Ishikawa (cell line): ENCODE data around the gene TSG101.

Source experiments
- EP300 ChIP-seq: IDR thresholded peaks from 2 replicates; pipeline ENCODE4 v1.6.1; 2012; ENCODE audit warnings: borderline replicate concordance
- TAF1 ChIP-seq: IDR thresholded peaks from 2 replicates; pipeline ENCODE4 v1.6.1; 2012; ENCODE audit warnings: low read depth, mild to moderate bottlenecking

DNA sequence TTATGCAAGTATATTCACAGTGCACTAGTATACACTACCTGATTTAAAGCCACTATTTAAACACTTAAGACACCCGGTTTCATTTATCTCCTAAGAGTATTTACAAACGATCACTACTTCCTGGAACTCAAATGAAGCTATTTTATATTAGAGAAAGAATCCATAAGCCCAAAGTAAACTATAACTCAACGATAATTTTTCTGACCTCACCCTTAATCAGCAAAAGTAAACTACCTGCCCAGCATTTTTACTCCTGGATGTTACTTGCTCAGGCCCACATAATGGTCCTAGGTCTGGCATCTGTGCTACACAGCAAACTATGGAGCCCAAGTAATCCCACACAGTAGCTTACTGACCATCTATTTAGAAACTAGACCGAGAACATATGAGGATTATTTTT is 33.4 kb downstream of the TSG101 start:
- TF ChIP-seq TAF1 (no peak), EP300 (no peak)
